RPMI8226 (cell line): ENCODE measurements around the gene MRPS18B.

Experiments used
- DNase-seq: peaks from one replicate; pipeline ENCODE4 v3.0.0-alpha.2; 2015

Gene MRPS18B

GRCh38 chr6:30617565-30618269 is at the start of gene MRPS18B:
MRPS18B (plus strand) TSS chr6:30617840; CDS start chr6:30617866, 26 bp downstream.
- DNase-seq, result peak; percentile 99

GRCh38 chr6:30568245-30568644 is 49.4 kb upstream of the MRPS18B start:
- no peak for DNase-seq

GRCh38 chr6:30570263-30570662 is 47.4 kb upstream of the MRPS18B start:
- no peak for DNase-seq

- no peak for DNase-seq
Measured at GRCh38 chr6:30570740-30571074, 46.9 kb upstream of the MRPS18B start.

- DNase-seq, result peak; percentile 99
Measured at GRCh38 chr6:30571075-30571761, 46.4 kb upstream of the MRPS18B start, which contains the start of gene ABCF1. ABCF1 (plus strand) TSS chr6:30571442; CDS start chr6:30571488, 46 bp downstream.

- no peak for DNase-seq
Measured at GRCh38 chr6:30571762-30572082, 45.9 kb upstream of the MRPS18B start.

- DNase-seq, result no peak
Measured at GRCh38 chr6:30572148-30572547, 45.5 kb upstream of the MRPS18B start.

- no peak for DNase-seq
Measured at GRCh38 chr6:30573113-30573512, 44.5 kb upstream of the MRPS18B start.

GRCh38 chr6:30578051-30578450 is 39.6 kb upstream of the MRPS18B start:
- DNase-seq, result no peak

- DNase-seq, result no peak
Measured at GRCh38 chr6:30583921-30584320, 33.7 kb upstream of the MRPS18B start.

- DNase-seq, result no peak
Measured at GRCh38 chr6:30589754-30590358, 27.8 kb upstream of the MRPS18B start.

- no peak for DNase-seq
Measured at GRCh38 chr6:30590509-30590908, 27.1 kb upstream of the MRPS18B start.

- no peak for DNase-seq
Measured at GRCh38 chr6:30591008-30591407, 26.6 kb upstream of the MRPS18B start.

- no peak for DNase-seq
Measured at GRCh38 chr6:30592287-30592686, 25.4 kb upstream of the MRPS18B start.

- DNase-seq, result peak; percentile 85
Measured at GRCh38 chr6:30597315-30598144, 20.1 kb upstream of the MRPS18B start.

GRCh38 chr6:30598912-30599624 is 18.6 kb upstream of the MRPS18B start:
- no peak for DNase-seq

- DNase-seq, result no peak
Measured at GRCh38 chr6:30599625-30600324, 17.9 kb upstream of the MRPS18B start.

- no peak for DNase-seq
Measured at GRCh38 chr6:30600451-30600961, 17.1 kb upstream of the MRPS18B start.

- peak; percentile 10 for DNase-seq
Measured at GRCh38 chr6:30601436-30601814, 16.2 kb upstream of the MRPS18B start.

- no peak for DNase-seq
Measured at GRCh38 chr6:30601815-30602641, 15.6 kb upstream of the MRPS18B start.

GRCh38 chr6:30603961-30604360 is 13.7 kb upstream of the MRPS18B start:
- DNase-seq, result no peak
